Caco-2 (cell line): ENCODE results near the gene SHB. TPM values are rescaled to one million over a fixed set of nuclear protein-coding genes. Genes with fewer than 3 reads are reported as not detected.

Experiments used
- BruUV-seq: library from RNA; stranded (reverse); fragments of 400-500 nt; replicated peaks from 2 replicates; lab custom pipeline; 2021; lab: Mats Ljungman, UMichigan
- CTCF ChIA-PET: fragments of 300-600 bp; sonication (Branson Sonifier 250); formaldehyde crosslinking; loops from one replicate; lab custom pipeline; 2022; ENCODE audit warnings: antibody characterized with exemption; lab: Charles Lee
- POLR2A ChIA-PET: fragments of 300-600 bp; sonication (Branson Sonifier 250); formaldehyde crosslinking; loops from one replicate; lab custom pipeline; 2022; ENCODE audit warnings: antibody characterized with exemption; lab: Charles Lee
- DNase-seq, 2 experiments: peaks; one replicate each; pipeline versions ENCODE4 v3.0.0 to v3.0.0-alpha.2; 2020 to 2022
- H3K27me3 ChIP-seq: replicated peaks from 2 replicates; pipeline ENCODE4 v1.6.0; 2011; ENCODE audit warnings: low read length; ENCODE audit not compliant: control insufficient read depth, insufficient read depth
- H3K36me3 ChIP-seq: 2 replicates; pipeline ENCODE4 v1.5.1; 2011; ENCODE audit warnings: low read length; ENCODE audit not compliant: control insufficient read depth, insufficient read depth
- H3K4me1 ChIP-seq: fragments of 250-450 bp; sonication (Bioruptor Pico); 2 replicates; pipeline ENCODE4 v1.5.1; 2020; ENCODE audit warnings: mild to moderate bottlenecking
- H3K4me3 ChIP-seq: 2 replicates; pipeline ENCODE4 v1.5.1; 2011; ENCODE audit warnings: low read depth, mild to moderate bottlenecking, control low read depth, low read length
- H3K9me3 ChIP-seq: fragments of 250-450 bp; sonication (Bioruptor Pico); 2 replicates; pipeline ENCODE4 v1.5.1; 2020; ENCODE audit warnings: mild to moderate bottlenecking, moderate library complexity
- H3K27ac Mint-ChIP-seq: one replicate; pipeline ENCODE4 v1.8.0; 2022; ENCODE audit warnings: mixed read lengths; ENCODE audit not compliant: unreplicated experiment
- H3K27me3 Mint-ChIP-seq: one replicate; pipeline ENCODE4 v1.8.0; 2022; ENCODE audit warnings: mixed read lengths; ENCODE audit not compliant: insufficient read depth, unreplicated experiment
- H3K36me3 Mint-ChIP-seq: one replicate; pipeline ENCODE4 v1.8.0; 2022; ENCODE audit warnings: mild to moderate bottlenecking, mixed read lengths; ENCODE audit not compliant: insufficient read depth, unreplicated experiment
- H3K4me1 Mint-ChIP-seq: one replicate; pipeline ENCODE4 v1.8.0; 2022; ENCODE audit warnings: low read depth, mixed read lengths; ENCODE audit not compliant: unreplicated experiment
- H3K4me3 Mint-ChIP-seq: one replicate; pipeline ENCODE4 v1.8.0; 2022; ENCODE audit warnings: mild to moderate bottlenecking, moderate library complexity, mixed read lengths; ENCODE audit not compliant: unreplicated experiment
- H3K9me3 Mint-ChIP-seq: one replicate; pipeline ENCODE4 v1.8.0; 2022; ENCODE audit warnings: mixed read lengths; ENCODE audit not compliant: unreplicated experiment
- intact Hi-C: fragments of 100-400 bp; cut with micrococcal nuclease; formaldehyde crosslinking; loops from one replicate; pipeline ENCODE4 v1.10.0; 2022; ENCODE audit not compliant: unreplicated experiment
- total RNA-seq: library from RNA; stranded (reverse); gene quantifications from 2 replicates; pipeline ENCODE4 v1.2.3, GENCODE V29; 2022
- TF ChIP-seq, protein P1 (sequence below), 2 experiments: fragments of 200-600 bp in 1 of 2; IDR thresholded peaks; 1 replicate in 1 of 2; 2 replicates in 1 of 2; pipeline versions ENCODE4 v1.5.1 to v1.8.0; 2011 to 2022; ENCODE audit warnings: antibody characterized with exemption in 1 of 2, control low read depth in 1 of 2, inconsistent platforms in 1 of 2, low read depth in 1 of 2, low read length in 1 of 2, mild to moderate bottlenecking in 1 of 2, moderate library complexity in 1 of 2; ENCODE audit not compliant: insufficient read depth in 1 of 2, severe bottlenecking in 1 of 2, unreplicated experiment in 1 of 2

SHB gene
- total RNA-seq, 1 experiment from 2014 or later = 18.3 TPM

DNA sequence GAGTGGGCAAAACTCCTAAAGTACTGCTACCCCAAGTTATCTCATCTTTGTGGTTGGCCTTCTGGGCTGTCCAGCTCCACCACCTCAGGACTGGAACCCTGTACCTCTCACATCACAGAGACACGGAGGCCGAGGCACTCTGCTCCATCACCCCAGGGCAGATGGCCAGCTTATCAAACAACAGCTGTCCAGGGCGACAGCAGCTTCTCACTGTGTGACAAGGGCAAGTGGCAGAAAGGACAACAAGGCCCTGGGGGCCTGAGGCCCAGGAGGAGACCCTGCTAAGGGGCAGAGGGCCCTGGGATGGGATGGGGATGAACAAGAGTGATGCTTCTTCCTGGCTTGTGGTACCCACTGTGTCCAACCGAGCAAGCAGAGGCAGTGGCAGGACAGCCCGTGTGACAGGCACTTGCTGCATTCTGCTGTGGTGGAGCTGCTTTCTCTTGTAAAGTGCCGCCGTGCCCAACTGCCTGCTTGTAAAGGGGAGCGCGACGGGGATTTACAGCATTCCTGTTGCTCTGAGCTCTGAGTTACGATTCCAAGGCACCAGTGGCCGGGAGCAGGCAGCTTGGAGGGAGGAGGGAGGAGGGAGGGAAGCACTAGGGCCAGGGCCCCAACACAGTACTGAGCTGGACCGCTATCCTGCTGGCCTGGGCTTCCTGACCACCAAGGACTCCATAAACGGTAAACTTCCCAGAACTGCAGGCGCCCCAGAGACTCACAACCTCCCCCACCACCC is 71.2 kb downstream of the SHB start:
- no peaks in the 10 kb centered on the region for H3K9me3 ChIP-seq
- CTCF ChIA-PET = interaction anchor here (1.1 kb wide), 1 partner anchor 11 kb away, joined by 3 read pairs; no protein-coding TSS in a partner anchor
- Mint-ChIP-seq H3K27me3 (no peaks in the 10 kb centered on the region), H3K4me1 (peaks cover 6% of the 10 kb centered on the region), H3K27ac (no peak overlapping the region), H3K4me3 (no peak overlapping the region), H3K9me3 (no peaks in the 10 kb centered on the region), H3K36me3 (peaks cover 20% of the 10 kb centered on the region)
- H3K4me3 ChIP-seq = no peak overlapping the region
- BruUV-seq = no TSS peak
- no peaks in the 10 kb centered on the region for H3K4me1 ChIP-seq
- H3K27me3 ChIP-seq = no peaks in the 10 kb centered on the region
- 0 out of 2 replicates have a peak, but pooled peaks cover 1% of the 10 kb centered on the region for H3K36me3 ChIP-seq
- intact Hi-C loops = no loop called here
- no peak for DNase-seq
- POLR2A ChIA-PET = no interaction called here
- TF ChIP-seq, protein P1, sequence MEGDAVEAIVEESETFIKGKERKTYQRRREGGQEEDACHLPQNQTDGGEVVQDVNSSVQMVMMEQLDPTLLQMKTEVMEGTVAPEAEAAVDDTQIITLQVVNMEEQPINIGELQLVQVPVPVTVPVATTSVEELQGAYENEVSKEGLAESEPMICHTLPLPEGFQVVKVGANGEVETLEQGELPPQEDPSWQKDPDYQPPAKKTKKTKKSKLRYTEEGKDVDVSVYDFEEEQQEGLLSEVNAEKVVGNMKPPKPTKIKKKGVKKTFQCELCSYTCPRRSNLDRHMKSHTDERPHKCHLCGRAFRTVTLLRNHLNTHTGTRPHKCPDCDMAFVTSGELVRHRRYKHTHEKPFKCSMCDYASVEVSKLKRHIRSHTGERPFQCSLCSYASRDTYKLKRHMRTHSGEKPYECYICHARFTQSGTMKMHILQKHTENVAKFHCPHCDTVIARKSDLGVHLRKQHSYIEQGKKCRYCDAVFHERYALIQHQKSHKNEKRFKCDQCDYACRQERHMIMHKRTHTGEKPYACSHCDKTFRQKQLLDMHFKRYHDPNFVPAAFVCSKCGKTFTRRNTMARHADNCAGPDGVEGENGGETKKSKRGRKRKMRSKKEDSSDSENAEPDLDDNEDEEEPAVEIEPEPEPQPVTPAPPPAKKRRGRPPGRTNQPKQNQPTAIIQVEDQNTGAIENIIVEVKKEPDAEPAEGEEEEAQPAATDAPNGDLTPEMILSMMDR (IDR thresholded peaks at IDR 0.05; ENCODE audit: insufficient read depth in 1 of 2, low read depth in 1 of 2, low read length in 1 of 2, severe bottlenecking in 1 of 2, unreplicated experiment in 1 of 2) = no peak

DNA sequence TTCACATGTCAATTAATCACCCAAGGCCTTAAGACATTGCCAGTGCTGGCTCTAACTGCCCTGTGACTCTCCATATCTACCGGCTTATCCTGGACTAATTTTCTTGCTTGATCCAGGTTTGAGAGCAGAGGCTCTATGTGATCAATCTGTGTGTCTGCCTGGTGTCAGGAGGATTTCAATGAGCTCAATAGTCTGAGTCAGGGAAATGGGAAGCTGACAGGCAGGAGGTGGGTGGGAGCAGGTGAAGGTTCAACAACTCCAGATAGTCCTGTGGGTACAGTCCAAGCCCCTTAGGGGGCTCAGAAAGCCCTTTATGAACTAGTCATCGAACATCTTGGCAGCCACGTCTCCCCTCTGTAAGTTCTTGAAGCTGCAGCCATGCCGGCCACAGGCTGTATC is 72.2 kb downstream of the SHB start:
- no peaks in the 10 kb centered on the region for H3K4me1 ChIP-seq
- no peak overlapping the region for H3K27ac Mint-ChIP-seq
- no TSS peak for BruUV-seq
- no peak overlapping the region for H3K4me3 ChIP-seq
- H3K9me3 Mint-ChIP-seq = no peaks in the 10 kb centered on the region
- H3K9me3 ChIP-seq = no peaks in the 10 kb centered on the region
- intact Hi-C loops = no loop called here
- ChIA-PET POLR2A (no interaction called here), CTCF (interaction anchor here (0.9 kb wide), 1 partner anchor 83 kb away, joined by 3 read pairs; no protein-coding TSS in a partner anchor)
- no peak overlapping the region for H3K4me3 Mint-ChIP-seq
- no peak for DNase-seq
- TF ChIP-seq, protein P1 (IDR thresholded peaks at IDR 0.05; ENCODE audit: insufficient read depth in 1 of 2, low read depth in 1 of 2, low read length in 1 of 2, severe bottlenecking in 1 of 2, unreplicated experiment in 1 of 2) = no peak
- H3K4me1 Mint-ChIP-seq = peaks cover 6% of the 10 kb centered on the region
- H3K36me3 Mint-ChIP-seq = peaks cover 20% of the 10 kb centered on the region
- H3K27me3 ChIP-seq = no peaks in the 10 kb centered on the region
- 0 out of 2 replicates have a peak, but pooled peaks cover 1% of the 10 kb centered on the region for H3K36me3 ChIP-seq
- no peaks in the 10 kb centered on the region for H3K27me3 Mint-ChIP-seq

DNA sequence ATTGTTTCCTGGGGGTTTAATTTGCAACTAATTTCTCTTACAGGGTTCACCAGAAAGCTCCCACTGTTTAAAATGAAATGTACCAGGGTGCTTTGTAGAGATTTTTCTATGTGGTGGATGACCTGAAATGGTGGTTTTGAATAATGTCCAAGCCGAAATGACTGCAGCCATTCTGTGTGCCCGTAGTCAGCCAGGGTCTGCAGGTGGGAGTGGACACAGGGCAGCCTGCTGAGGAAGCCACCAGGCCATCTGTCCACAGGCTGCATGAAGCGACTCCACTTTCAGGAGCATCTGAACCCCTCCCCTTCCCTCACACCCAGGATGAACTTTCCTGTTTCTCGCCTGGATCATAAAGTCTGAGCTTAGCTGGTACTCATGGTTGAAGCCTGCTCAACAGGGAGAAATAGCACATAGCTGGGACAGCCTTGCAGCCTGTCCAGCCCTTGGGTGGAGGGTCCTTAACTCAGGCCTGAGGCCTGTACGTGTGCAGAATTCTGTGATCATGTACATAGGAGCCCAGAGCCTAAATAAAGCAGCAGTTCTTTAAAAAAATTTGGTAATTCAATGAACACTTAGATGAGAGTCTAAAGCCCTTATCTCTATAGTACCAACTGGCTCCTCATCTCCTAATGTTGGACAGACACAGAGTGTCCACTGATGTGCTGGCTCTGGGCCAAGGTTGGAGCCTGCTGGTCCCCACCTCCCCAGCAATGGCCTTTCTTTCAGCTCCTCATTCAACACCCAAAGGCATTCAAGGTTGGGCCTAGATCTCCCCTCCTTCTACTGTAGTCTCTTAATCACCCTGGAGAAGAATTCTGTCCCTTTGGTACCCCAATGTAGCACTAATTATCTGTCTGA is 72.8 kb downstream of the SHB start:
- Mint-ChIP-seq H3K4me1 (peaks cover 6% of the 10 kb centered on the region), H3K36me3 (peaks cover 20% of the 10 kb centered on the region), H3K27ac (no peak overlapping the region), H3K4me3 (no peak overlapping the region), H3K9me3 (no peaks in the 10 kb centered on the region), H3K27me3 (no peaks in the 10 kb centered on the region)
- no peaks in the 10 kb centered on the region for H3K27me3 ChIP-seq
- TF ChIP-seq, protein P1 (IDR thresholded peaks at IDR 0.05; ENCODE audit: insufficient read depth in 1 of 2, low read depth in 1 of 2, low read length in 1 of 2, severe bottlenecking in 1 of 2, unreplicated experiment in 1 of 2) = no peak
- ChIA-PET POLR2A (no interaction called here), CTCF (interaction anchor here (0.9 kb wide), 1 partner anchor 83 kb away, joined by 3 read pairs; no protein-coding TSS in a partner anchor)
- no peaks in the 10 kb centered on the region for H3K9me3 ChIP-seq
- H3K4me1 ChIP-seq = no peaks in the 10 kb centered on the region
- intact Hi-C loops = no loop called here
- DNase-seq = no peak
- H3K4me3 ChIP-seq = no peak overlapping the region
- BruUV-seq = no TSS peak
- no peaks in the 10 kb centered on the region for H3K36me3 ChIP-seq
